ENCODE data around the gene ABCC1. TPM values are rescaled to one million over a fixed set of nuclear protein-coding genes. Genes with fewer than 3 reads are reported as not detected.
"Not testable (repeated sequence)": the region's sequence is repeated elsewhere in the genome, so short reads cannot be mapped to it uniquely, and the experiment has no call there.

The ABCC1 gene
- polyA plus RNA-seq, 3 donors = 1.4 to 23.6 (median 3.0) TPM

- 100% methylated on average over 1 of the region's 3 CpGs for WGBS (ENCODE audit: insufficient coverage)
- Mint-ChIP-seq H3K36me3 (peaks cover 42 to 56% of the 10 kb centered on the region in 2 donors), H3K27me3 (ENCODE audit: low read depth in 3 of 3) (no peaks in the 10 kb centered on the region), H3K9me3 (peaks cover 40 to 54% (median 47%) of the 10 kb centered on the region in 7 donors), H3K27ac (peak overlapping the region in 1 of 7 donors; percentile 61), H3K4me1 (peaks cover 16% of the 10 kb centered on the region), H3K4me3 (no peak overlapping the region)
- no peak overlapping the region for H3K4me3 ChIP-seq (replicated peaks in 1 of 3; ENCODE audit: low read depth in 2 of 3, low read length in 3 of 3)
- peaks cover 67% of the 10 kb centered on the region for H4K20me1 ChIP-seq (ENCODE audit: insufficient read depth, low read length)
- H3K27ac ChIP-seq (ENCODE audit: low read depth in 1 of 2, low read length in 2 of 2) = no peak overlapping the region
- peaks cover 64% of the 10 kb centered on the region for H3K79me2 ChIP-seq (ENCODE audit: insufficient read depth, low read length)
- no peak overlapping the region for H3K9ac ChIP-seq (ENCODE audit: insufficient read depth, low read length, poor library complexity, severe bottlenecking)
- H3K36me3 ChIP-seq (replicated peaks in 1 of 2; ENCODE audit: control insufficient read depth in 1 of 2, insufficient read depth in 2 of 2, low read length in 2 of 2) = peaks cover 0 to 44% of the 10 kb centered on the region in 2 donors
- H3K4me1 ChIP-seq (ENCODE audit: control insufficient read depth in 1 of 2, insufficient read depth in 2 of 2, low read length in 2 of 2) = peaks cover 12 to 13% of the 10 kb centered on the region in 2 donors
- H3K4me2 ChIP-seq (replicated peaks; ENCODE audit: extremely low read depth, low read length, poor library complexity, severe bottlenecking) = no peak overlapping the region
- intact Hi-C loops (cut with micrococcal nuclease) = no loop called here
- H2AFZ ChIP-seq (ENCODE audit: insufficient read depth, low read depth, low read length, poor library complexity, severe bottlenecking) = no peak overlapping the region
- no peaks in the 10 kb centered on the region for H3K27me3 ChIP-seq (ENCODE audit: control insufficient read depth in 2 of 2, insufficient read depth in 2 of 2, low read length in 2 of 2)
- peaks cover 44 to 51% of the 10 kb centered on the region in 2 donors for H3K9me3 ChIP-seq (replicated peaks in 1 of 2; ENCODE audit: control insufficient read depth in 1 of 2, insufficient read depth in 1 of 2, low read length in 2 of 2)
- no peak for TF ChIP-seq CTCF (IDR thresholded peaks at IDR 0.05)
- no peak for DNase-seq
These were observed 30.9 kb downstream of the ABCC1 start for GRCh38 chr16:15980329-15980728.

DNA sequence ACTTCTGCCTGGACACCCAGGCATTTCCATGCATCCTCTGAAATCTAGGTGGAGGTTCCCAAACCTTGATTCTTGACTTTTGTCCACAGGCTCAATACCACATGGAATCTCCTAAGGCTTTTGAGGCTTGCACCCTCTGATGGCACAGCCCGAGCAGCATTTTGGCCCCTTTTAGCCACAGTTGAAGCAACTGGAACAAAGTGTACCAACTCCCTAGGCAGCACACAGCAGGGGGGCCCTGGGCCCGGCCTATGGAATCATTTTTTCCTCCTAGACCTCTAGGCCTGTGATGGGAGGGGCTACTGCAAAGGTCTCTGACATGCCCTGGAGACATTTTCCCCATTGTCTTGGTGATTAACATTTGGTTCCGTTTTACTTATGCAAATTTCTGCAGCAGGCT, 32.0 kb downstream of the ABCC1 start:
- peaks cover 0 to 1% (median 0%) of the 10 kb centered on the region in 3 donors for H3K27me3 Mint-ChIP-seq (ENCODE audit: low read depth in 3 of 3)
- no peak overlapping the region for H3K4me3 ChIP-seq (replicated peaks in 1 of 3; ENCODE audit: low read depth in 2 of 3, low read length in 3 of 3)
- H3K9me3 ChIP-seq (replicated peaks in 1 of 2; ENCODE audit: control insufficient read depth in 1 of 2, insufficient read depth in 1 of 2, low read length in 2 of 2) = peaks cover 44 to 51% of the 10 kb centered on the region in 2 donors
- no peak for DNase-seq
- H3K27ac ChIP-seq (ENCODE audit: low read depth in 1 of 2, low read length in 2 of 2) = no peak overlapping the region
- H3K27me3 ChIP-seq (ENCODE audit: control insufficient read depth in 2 of 2, insufficient read depth in 2 of 2, low read length in 2 of 2) = no peaks in the 10 kb centered on the region
- no peak overlapping the region for H3K4me3 Mint-ChIP-seq
- TF ChIP-seq CTCF (IDR thresholded peaks at IDR 0.05) = no peak
- peaks cover 41 to 58% of the 10 kb centered on the region in 2 donors for H3K36me3 Mint-ChIP-seq
- no peak overlapping the region for H3K9ac ChIP-seq (ENCODE audit: insufficient read depth, low read length, poor library complexity, severe bottlenecking)
- H3K4me1 Mint-ChIP-seq = peaks cover 11% of the 10 kb centered on the region
- H4K20me1 ChIP-seq (ENCODE audit: insufficient read depth, low read length) = peaks cover 67% of the 10 kb centered on the region
- peaks cover 0 to 44% of the 10 kb centered on the region in 2 donors for H3K36me3 ChIP-seq (replicated peaks in 1 of 2; ENCODE audit: control insufficient read depth in 1 of 2, insufficient read depth in 2 of 2, low read length in 2 of 2)
- no peak overlapping the region for H2AFZ ChIP-seq (ENCODE audit: insufficient read depth, low read depth, low read length, poor library complexity, severe bottlenecking)
- peaks cover 54% of the 10 kb centered on the region for H3K79me2 ChIP-seq (ENCODE audit: insufficient read depth, low read length)
- peaks cover 8 to 10% of the 10 kb centered on the region in 2 donors for H3K4me1 ChIP-seq (ENCODE audit: control insufficient read depth in 1 of 2, insufficient read depth in 2 of 2, low read length in 2 of 2)
- H3K27ac Mint-ChIP-seq = no peak overlapping the region
- H3K9me3 Mint-ChIP-seq = peaks cover 40 to 54% (median 47%) of the 10 kb centered on the region in 7 donors
- WGBS (ENCODE audit: insufficient coverage) = 67% methylated on average over 2 of the region's 3 CpGs
- no peak overlapping the region for H3K4me2 ChIP-seq (replicated peaks; ENCODE audit: extremely low read depth, low read length, poor library complexity, severe bottlenecking)
- intact Hi-C loops (cut with micrococcal nuclease) = no loop called here

GRCh38 chr16:15982194-15982915, 32.9 kb downstream of the ABCC1 start:
- Histone ChIP-seq H3K79me2 (ENCODE audit: insufficient read depth, low read length) (peaks cover 49% of the 10 kb centered on the region), H3K9me3 (replicated peaks in 1 of 2; ENCODE audit: control insufficient read depth in 1 of 2, insufficient read depth in 1 of 2, low read length in 2 of 2) (peaks cover 44 to 51% of the 10 kb centered on the region in 2 donors), H4K20me1 (ENCODE audit: insufficient read depth, low read length) (peaks cover 67% of the 10 kb centered on the region), H3K36me3 (replicated peaks in 1 of 2; ENCODE audit: control insufficient read depth in 1 of 2, insufficient read depth in 2 of 2, low read length in 2 of 2) (peaks cover 0 to 44% of the 10 kb centered on the region in 2 donors)
- DNase-seq; H3K4me2 ChIP-seq (replicated peaks; ENCODE audit: extremely low read depth, low read length, poor library complexity, severe bottlenecking); H3K27me3 ChIP-seq (ENCODE audit: control insufficient read depth in 2 of 2, insufficient read depth in 2 of 2, low read length in 2 of 2); H3K4me1 ChIP-seq (ENCODE audit: control insufficient read depth in 1 of 2, insufficient read depth in 2 of 2, low read length in 2 of 2); H3K4me3 ChIP-seq (replicated peaks in 1 of 3; ENCODE audit: low read depth in 2 of 3, low read length in 3 of 3); H3K27ac Mint-ChIP-seq; H3K4me3 Mint-ChIP-seq; H3K9ac ChIP-seq (ENCODE audit: insufficient read depth, low read length, poor library complexity, severe bottlenecking); H3K27me3 Mint-ChIP-seq (ENCODE audit: low read depth in 3 of 3); intact Hi-C loops (cut with micrococcal nuclease); H2AFZ ChIP-seq (ENCODE audit: insufficient read depth, low read depth, low read length, poor library complexity, severe bottlenecking); H3K27ac ChIP-seq (ENCODE audit: low read depth in 1 of 2, low read length in 2 of 2): not testable (repeated sequence)
- WGBS (ENCODE audit: insufficient coverage) = no CpG with 5 or more reads among the region's 5 CpGs
- H3K36me3 Mint-ChIP-seq = peaks cover 42 to 64% of the 10 kb centered on the region in 2 donors
- H3K4me1 Mint-ChIP-seq = peaks cover 10% of the 10 kb centered on the region
- H3K9me3 Mint-ChIP-seq = peaks cover 40 to 54% (median 47%) of the 10 kb centered on the region in 7 donors
